Left ventricle myocardium inferior (tissue), 1 donor: Measurements from ENCODE around the gene ASTN2. TPM values are rescaled to one million over a fixed set of nuclear protein-coding genes. Genes with fewer than 3 reads are reported as not detected.

Experiments used
- DNase-seq: peaks from one replicate; pipeline ENCODE4 v3.0.0-alpha.2; 2020
- H3K27ac ChIP-seq: fragments of 200-600 bp; replicated peaks from 2 replicates; pipeline ENCODE4 v1.8.0; 2021
- H3K27me3 ChIP-seq: fragments of 200-600 bp; 2 replicates; pipeline ENCODE4 v1.8.0; 2021; ENCODE audit warnings: low read depth
- H3K36me3 ChIP-seq: fragments of 200-600 bp; 2 replicates; pipeline ENCODE4 v1.8.0; 2021
- H3K4me1 ChIP-seq: fragments of 200-600 bp; 2 replicates; pipeline ENCODE4 v1.8.0; 2021
- H3K4me3 ChIP-seq: fragments of 200-600 bp; 2 replicates; pipeline ENCODE4 v1.8.0; 2021; ENCODE audit warnings: mild to moderate bottlenecking, moderate library complexity
- H3K9me3 ChIP-seq: fragments of 200-600 bp; replicated peaks from 2 replicates; pipeline ENCODE4 v1.8.0; 2021
- intact Hi-C: fragments of 100-400 bp; cut with micrococcal nuclease; formaldehyde crosslinking; loops from one replicate; pipeline ENCODE4 v1.11.0; 2022
- total RNA-seq: library from RNA; stranded (reverse); fragmentation: NEBNext Ultra II Directional; extraction: Animal tissue kit (Norgen Biotek cat#: 25700); gene quantifications from one replicate; pipeline ENCODE4 v1.2.1, GENCODE V29; 2021
- TF ChIP-seq, protein P1 (sequence below): fragments of 200-600 bp; IDR thresholded peaks from 2 replicates; pipeline ENCODE4 v1.8.0; 2021; ENCODE audit warnings: antibody characterized with exemption, mild to moderate bottlenecking, borderline replicate concordance
- donor health status: DM: no; HTN: yes; CAD: no; lungs with severe emphysema.

ASTN2 gene
- total RNA-seq, 1 donor from 2014 or later: 6.1 TPM

DNA sequence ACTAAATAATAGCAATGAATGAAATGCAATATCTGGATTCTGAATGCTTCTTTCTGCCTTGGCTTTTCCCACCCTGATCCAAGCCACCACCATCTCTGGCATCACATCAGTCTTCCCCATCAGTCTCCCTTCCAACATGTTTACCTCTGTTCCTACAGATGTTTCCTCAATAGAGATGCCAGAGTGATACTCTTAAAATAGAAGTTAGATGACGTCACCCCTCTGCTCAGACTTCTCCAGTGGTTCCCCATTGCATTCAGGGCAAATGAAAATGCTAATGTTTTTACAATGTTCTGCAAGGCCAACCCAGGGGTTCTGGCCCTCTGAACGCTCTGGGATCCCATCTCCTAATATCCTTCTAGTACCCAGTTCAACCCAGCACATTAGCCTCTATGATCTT is 422.0 kb downstream of the ASTN2 start:
- H3K27ac ChIP-seq: no peak overlapping the region
- H3K36me3 ChIP-seq: no peaks in the 10 kb centered on the region
- H3K27me3 ChIP-seq: no peaks in the 10 kb centered on the region
- H3K4me3 ChIP-seq: no peak overlapping the region
- H3K4me1 ChIP-seq: no peaks in the 10 kb centered on the region
- DNase-seq: no peak
- TF ChIP-seq, protein P1, sequence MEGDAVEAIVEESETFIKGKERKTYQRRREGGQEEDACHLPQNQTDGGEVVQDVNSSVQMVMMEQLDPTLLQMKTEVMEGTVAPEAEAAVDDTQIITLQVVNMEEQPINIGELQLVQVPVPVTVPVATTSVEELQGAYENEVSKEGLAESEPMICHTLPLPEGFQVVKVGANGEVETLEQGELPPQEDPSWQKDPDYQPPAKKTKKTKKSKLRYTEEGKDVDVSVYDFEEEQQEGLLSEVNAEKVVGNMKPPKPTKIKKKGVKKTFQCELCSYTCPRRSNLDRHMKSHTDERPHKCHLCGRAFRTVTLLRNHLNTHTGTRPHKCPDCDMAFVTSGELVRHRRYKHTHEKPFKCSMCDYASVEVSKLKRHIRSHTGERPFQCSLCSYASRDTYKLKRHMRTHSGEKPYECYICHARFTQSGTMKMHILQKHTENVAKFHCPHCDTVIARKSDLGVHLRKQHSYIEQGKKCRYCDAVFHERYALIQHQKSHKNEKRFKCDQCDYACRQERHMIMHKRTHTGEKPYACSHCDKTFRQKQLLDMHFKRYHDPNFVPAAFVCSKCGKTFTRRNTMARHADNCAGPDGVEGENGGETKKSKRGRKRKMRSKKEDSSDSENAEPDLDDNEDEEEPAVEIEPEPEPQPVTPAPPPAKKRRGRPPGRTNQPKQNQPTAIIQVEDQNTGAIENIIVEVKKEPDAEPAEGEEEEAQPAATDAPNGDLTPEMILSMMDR: no peak
- intact Hi-C loops: no loop called here
- no peaks in the 10 kb centered on the region for H3K9me3 ChIP-seq

DNA sequence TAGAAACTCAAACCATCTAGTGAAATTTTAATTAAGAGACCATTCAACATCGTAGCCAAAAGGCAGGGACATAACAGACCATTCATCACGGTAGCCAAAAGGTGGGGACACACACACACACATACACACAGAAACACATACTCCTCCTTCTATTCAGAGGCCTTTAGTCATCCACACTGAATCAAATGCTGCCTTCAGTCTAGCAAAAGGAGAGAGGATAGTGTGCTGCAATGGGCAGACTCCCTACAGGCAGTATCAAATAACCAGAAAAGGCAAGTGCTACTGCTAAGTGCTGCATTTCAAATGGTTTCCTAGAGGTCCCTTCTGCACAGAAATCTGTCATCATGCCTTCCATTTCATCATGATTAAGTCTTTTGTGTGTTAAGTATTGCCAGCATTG is 423.8 kb downstream of the ASTN2 start:
- no peaks in the 10 kb centered on the region for H3K27me3 ChIP-seq
- intact Hi-C loops: no loop called here
- no peaks in the 10 kb centered on the region for H3K4me1 ChIP-seq
- TF ChIP-seq, protein P1: no peak
- no peak overlapping the region for H3K4me3 ChIP-seq
- no peaks in the 10 kb centered on the region for H3K36me3 ChIP-seq
- no peak overlapping the region for H3K27ac ChIP-seq
- DNase-seq: no peak
- no peaks in the 10 kb centered on the region for H3K9me3 ChIP-seq

DNA sequence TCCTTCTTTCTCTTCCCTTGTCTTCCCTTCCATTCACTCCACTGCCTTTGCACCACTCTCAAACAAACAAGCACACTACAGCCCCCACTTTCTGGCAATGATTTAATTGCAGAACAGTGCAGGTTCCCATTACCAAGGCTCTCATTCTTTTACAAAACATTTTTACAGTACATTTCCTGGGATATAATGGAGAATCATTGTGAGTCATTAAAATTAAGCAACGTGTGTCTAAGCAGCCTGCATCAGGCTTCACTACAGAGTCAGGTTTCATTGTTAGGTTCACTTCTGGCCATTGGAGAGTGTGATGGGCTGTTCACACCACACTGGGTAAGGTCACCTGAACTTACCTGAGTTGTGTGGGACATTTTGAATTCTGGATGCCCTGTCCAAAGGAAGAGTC is 424.3 kb downstream of the ASTN2 start:
- H3K36me3 ChIP-seq: no peaks in the 10 kb centered on the region
- no peak overlapping the region for H3K27ac ChIP-seq
- no peaks in the 10 kb centered on the region for H3K9me3 ChIP-seq
- no peaks in the 10 kb centered on the region for H3K4me1 ChIP-seq
- no peaks in the 10 kb centered on the region for H3K27me3 ChIP-seq
- TF ChIP-seq, protein P1: no peak
- H3K4me3 ChIP-seq: no peak overlapping the region
- DNase-seq: no peak
- intact Hi-C loops: no loop called here

DNA sequence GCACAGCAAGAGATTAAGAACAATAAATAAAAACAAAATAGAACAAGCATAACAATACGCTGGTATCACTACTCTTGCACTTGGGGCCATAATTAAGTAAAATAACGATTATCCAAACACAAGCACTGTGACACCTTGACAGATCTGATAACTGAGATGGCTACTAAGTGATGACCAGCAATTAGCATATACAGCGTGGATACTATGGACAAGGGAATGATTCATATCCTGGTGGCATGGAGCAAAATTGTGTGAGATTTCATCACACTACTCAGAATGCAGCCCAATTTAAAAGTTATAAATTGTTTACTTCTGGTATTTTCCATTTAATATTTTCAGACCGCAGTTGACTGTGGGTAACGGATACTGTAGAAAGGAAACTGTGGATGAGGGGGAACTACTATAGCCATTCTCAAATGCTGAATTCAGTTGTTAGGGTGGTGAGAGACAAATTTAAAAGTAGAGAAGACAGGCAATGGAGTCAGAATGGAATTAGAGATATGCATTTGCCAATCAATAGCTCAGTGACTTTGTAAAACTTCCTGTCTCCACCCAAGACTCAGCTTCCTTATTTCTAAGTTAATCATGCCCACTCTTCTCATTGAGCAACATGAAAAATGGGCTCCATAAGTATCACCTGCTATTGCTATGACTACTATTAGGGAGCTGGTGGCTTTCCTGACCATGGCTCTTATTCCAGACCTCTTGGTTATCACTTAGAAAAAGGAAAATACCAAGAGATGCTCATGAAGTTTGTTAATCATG is 427.0 kb downstream of the ASTN2 start:
- no peaks in the 10 kb centered on the region for H3K4me1 ChIP-seq
- DNase-seq: no peak
- no peaks in the 10 kb centered on the region for H3K36me3 ChIP-seq
- peaks cover 7% of the 10 kb centered on the region for H3K27me3 ChIP-seq
- no peak overlapping the region for H3K4me3 ChIP-seq
- H3K27ac ChIP-seq: no peak overlapping the region
- intact Hi-C loops: no loop called here
- H3K9me3 ChIP-seq: no peaks in the 10 kb centered on the region
- TF ChIP-seq, protein P1: no peak

DNA sequence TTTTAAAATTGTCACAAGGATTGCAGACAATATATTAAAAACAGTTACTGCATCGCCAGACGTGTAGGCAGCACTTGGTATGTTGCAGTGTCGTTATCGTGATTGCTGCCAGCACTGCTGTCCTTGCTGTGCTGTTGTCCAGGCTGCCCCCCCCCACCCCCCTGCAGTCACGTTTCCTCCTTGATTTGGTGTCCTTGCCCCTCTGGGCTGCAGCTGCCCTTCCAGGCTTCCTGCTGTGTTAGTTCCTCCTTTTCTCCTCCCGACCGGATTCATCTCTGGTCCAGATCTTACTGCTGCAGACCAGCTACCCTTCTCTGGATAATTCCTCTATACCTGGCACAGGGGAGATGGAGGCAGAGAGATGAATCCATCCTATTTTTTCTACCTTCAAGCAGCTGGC is 428.8 kb downstream of the ASTN2 start:
- Histone ChIP-seq H3K4me1 (no peaks in the 10 kb centered on the region), H3K27ac (no peak overlapping the region), H3K36me3 (no peaks in the 10 kb centered on the region), H3K27me3 (peaks cover 7% of the 10 kb centered on the region), H3K4me3 (no peak overlapping the region), H3K9me3 (no peaks in the 10 kb centered on the region)
- TF ChIP-seq, protein P1: no peak
- no peak for DNase-seq
- intact Hi-C loops: no loop called here
